Measurements from ENCODE around the gene MAP3K9. TPM values are rescaled to one million over a fixed set of nuclear protein-coding genes. Genes with fewer than 3 reads are reported as not detected.

Gene MAP3K9
- total RNA-seq, 1 donor from 2014 or later, result 10.1 TPM

DNA sequence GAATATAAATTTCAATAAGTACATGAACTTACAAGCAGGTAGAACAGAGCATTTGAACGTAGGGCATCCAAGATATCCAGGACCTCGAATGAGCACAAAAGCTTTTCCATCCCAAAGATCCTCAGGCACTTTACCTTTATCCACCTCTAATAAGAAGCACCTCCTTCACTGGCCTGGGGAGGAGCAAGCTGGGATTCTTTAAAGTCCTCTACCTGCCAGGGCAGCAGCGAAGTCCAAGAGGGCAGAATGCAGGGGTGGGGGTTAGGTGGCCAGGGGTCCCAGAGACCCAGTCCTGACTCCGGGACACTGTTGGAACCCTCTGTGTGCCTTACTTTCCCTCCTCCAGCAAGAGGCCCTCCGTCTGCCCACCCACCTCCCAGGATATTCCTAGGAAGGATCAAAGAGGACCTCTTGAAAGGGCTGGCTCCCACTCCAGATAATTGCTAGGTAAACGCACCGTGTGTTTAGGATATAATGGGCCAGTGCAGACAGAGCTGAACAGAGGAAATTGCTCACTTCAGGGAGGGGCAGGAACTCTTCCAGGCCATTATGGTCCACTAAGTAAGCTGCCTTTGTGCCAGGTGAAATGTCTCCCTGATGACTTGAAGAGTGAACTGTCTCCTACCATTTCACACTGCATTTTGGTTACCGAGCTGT is 99.5 kb downstream of the MAP3K9 start:
- CTCF ChIA-PET, result interaction anchor here (9.9 kb wide), 1 partner anchor 87 kb away, joined by 124 read pairs; no protein-coding TSS in a partner anchor
- no peaks in the 10 kb centered on the region for H3K9me3 Mint-ChIP-seq
- POLR2A ChIA-PET, result interaction anchor here (0.6 to 1.8 kb wide), 2 partner anchors 68 to 98 kb away, joined by 6 to 8 read pairs; partner anchors contain the start of gene TTC9
- no peak overlapping the region for H3K4me3 Mint-ChIP-seq
- H3K4me1 Mint-ChIP-seq, result peaks cover 31% of the 10 kb centered on the region
- no peak overlapping the region for H3K27ac Mint-ChIP-seq
- no peaks in the 10 kb centered on the region for H3K36me3 Mint-ChIP-seq (ENCODE audit: low read depth)
- ATAC-seq (ENCODE audit: low read depth) (no peak), DNase-seq (no peak)
- intact Hi-C loops (cut with micrococcal nuclease), result loop anchor here (10.0 kb wide), 1 partner anchor 295 kb away; the partner anchor contains the start of gene SYNJ2BP
- H3K27me3 Mint-ChIP-seq, result no peaks in the 10 kb centered on the region
- TF ChIP-seq, protein P1, sequence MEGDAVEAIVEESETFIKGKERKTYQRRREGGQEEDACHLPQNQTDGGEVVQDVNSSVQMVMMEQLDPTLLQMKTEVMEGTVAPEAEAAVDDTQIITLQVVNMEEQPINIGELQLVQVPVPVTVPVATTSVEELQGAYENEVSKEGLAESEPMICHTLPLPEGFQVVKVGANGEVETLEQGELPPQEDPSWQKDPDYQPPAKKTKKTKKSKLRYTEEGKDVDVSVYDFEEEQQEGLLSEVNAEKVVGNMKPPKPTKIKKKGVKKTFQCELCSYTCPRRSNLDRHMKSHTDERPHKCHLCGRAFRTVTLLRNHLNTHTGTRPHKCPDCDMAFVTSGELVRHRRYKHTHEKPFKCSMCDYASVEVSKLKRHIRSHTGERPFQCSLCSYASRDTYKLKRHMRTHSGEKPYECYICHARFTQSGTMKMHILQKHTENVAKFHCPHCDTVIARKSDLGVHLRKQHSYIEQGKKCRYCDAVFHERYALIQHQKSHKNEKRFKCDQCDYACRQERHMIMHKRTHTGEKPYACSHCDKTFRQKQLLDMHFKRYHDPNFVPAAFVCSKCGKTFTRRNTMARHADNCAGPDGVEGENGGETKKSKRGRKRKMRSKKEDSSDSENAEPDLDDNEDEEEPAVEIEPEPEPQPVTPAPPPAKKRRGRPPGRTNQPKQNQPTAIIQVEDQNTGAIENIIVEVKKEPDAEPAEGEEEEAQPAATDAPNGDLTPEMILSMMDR (IDR thresholded peaks at IDR 0.05), result no peak

DNA sequence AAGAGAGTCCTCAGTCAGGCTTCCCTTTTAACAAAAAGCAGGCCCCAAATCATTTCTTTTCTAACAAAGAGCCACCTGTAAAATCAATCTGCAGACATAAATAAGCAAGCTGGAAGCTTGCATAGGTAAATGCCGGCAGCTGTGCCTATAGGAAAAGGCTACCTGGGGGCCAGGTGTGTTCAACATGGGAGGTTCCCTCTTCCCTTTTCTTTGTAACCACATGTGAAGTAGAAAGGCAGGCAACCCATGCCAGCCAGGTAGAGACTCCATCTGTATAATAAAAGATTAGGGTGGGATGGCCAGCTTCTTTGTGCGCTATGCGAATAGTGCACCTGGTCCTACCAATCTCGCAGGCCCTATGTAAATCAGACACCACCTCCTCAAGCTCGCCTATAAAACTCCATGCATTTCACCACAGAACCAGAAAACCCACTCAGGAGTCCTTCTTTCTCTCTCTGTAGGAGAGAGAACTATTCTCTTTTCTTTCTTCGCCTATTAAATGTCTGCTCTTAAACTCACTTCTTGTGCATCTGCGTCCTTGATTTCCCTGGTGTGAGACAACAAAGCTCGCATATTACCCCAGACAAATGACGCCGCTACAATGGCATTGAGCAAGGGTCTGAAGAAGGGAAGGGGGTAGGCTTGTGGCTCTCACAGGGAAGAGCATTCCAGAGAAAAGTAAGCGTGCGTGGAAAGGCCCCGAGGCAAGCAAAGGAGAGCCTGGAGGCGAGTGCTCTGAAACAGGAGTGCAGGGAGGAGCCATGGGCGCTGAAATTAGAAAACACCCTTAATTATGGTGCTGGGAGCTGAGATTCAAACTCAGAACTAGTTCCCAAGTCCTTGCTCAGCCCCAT is 100.4 kb downstream of the MAP3K9 start:
- ChIA-PET POLR2A (interaction anchor here (0.6 kb wide), 2 partner anchors 39 to 68 kb away, joined by 3 to 5 read pairs; no protein-coding TSS in a partner anchor), CTCF (interaction anchor here (1.2 to 9.9 kb wide), 2 partner anchors 86 to 109 kb away, joined by 7 to 124 read pairs; no protein-coding TSS in a partner anchor)
- DNase-seq, result no peak
- H3K27me3 Mint-ChIP-seq, result no peaks in the 10 kb centered on the region
- TF ChIP-seq, protein P1 (IDR thresholded peaks at IDR 0.05), result no peak
- no peak overlapping the region for H3K27ac Mint-ChIP-seq
- no peaks in the 10 kb centered on the region for H3K36me3 Mint-ChIP-seq (ENCODE audit: low read depth)
- H3K9me3 Mint-ChIP-seq, result no peaks in the 10 kb centered on the region
- intact Hi-C loops (cut with micrococcal nuclease), result no loop called here
- ATAC-seq (ENCODE audit: low read depth), result no peak
- no peak overlapping the region for H3K4me3 Mint-ChIP-seq
- H3K4me1 Mint-ChIP-seq, result peaks cover 29% of the 10 kb centered on the region

DNA sequence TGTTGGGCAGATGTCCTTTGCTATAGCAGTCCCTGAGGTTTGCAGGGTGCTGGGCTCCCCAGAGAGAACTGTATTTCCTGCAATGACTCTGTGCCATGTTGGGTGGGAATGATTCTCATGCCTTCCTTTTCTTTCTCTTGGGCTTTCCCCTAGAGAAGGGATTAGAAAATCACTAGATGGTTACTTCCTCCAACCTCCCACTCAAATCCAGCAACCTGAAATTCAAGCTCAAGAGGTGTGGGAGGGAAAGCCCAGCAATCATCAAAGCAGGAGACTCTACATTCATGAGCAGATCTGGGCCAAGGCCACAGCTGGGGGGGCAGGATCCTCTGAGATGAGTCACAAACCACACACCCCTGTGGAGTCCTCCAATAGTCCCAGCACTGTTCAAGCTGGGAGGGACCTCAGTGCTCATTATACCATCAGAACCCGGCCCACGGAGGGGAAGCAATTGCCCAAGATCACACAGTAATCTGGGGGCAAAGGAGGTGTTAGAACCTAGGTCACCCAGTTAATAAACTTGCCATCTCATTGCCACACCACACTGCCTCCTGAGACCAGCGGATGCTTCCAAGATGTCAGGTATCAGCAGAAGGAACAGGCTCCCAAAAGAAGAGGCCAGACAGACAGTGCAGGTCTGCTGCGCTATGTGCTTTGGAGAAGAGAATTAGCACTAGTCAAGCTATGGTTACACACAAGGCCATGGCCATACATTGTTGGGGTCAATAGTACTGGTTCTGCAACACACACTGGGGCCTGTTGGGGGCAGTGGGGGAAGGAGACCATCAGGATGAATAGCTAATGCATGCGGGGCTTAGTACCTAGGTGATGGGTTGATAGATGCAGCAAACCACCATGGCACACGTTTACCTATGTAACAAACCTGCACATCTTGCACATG is 101.9 kb downstream of the MAP3K9 start:
- CTCF ChIA-PET, result interaction anchor here (0.7 to 9.9 kb wide), 3 partner anchors 84 to 1568 kb away, joined by 3 to 124 read pairs (median 7); no protein-coding TSS in a partner anchor
- Mint-ChIP-seq H3K36me3 (ENCODE audit: low read depth) (no peaks in the 10 kb centered on the region), H3K9me3 (no peaks in the 10 kb centered on the region), H3K27me3 (no peaks in the 10 kb centered on the region), H3K27ac (no peak overlapping the region), H3K4me1 (peaks cover 17% of the 10 kb centered on the region), H3K4me3 (no peak overlapping the region)
- TF ChIP-seq, protein P1 (IDR thresholded peaks at IDR 0.05), result no peak
- ATAC-seq (ENCODE audit: low read depth), result no peak
- POLR2A ChIA-PET, result no interaction called here
- DNase-seq, result no peak
- intact Hi-C loops (cut with micrococcal nuclease), result no loop called here

DNA sequence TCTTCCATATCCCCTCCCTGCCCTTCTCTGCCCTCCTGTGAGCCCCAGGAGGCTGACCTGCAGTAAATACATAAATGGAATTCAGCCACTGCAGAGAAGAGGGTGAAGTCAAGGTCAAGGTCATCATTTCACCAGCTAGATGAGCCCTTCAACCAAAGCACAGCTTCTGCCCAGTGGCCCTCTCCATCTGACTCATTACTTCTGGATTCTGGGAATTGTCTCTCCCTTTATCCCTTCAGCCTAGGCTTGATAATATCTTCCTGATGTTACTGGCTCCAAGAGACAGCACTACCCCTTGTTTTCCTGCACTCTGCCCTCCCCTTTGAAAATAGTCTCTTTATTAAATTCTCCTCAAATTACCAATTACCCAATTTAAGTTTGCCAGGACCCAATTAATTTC is 103.1 kb downstream of the MAP3K9 start:
- Mint-ChIP-seq H3K27me3 (no peaks in the 10 kb centered on the region), H3K27ac (no peak overlapping the region), H3K4me3 (no peak overlapping the region), H3K36me3 (ENCODE audit: low read depth) (no peaks in the 10 kb centered on the region), H3K9me3 (no peaks in the 10 kb centered on the region), H3K4me1 (peaks cover 10% of the 10 kb centered on the region)
- ATAC-seq (ENCODE audit: low read depth), result no peak
- POLR2A ChIA-PET, result no interaction called here
- intact Hi-C loops (cut with micrococcal nuclease), result no loop called here
- CTCF ChIA-PET, result interaction anchor here (1.0 to 1.4 kb wide), 2 partner anchors 7 to 9 kb away, joined by 3 to 5 read pairs; no protein-coding TSS in a partner anchor
- TF ChIP-seq, protein P1 (IDR thresholded peaks at IDR 0.05), result no peak
- DNase-seq, result no peak

Measured in activated B cell treated with CpG ODN at 0.5 μM for 24 hours (primary cell).